Retinal pigment epithelial cell (primary cell): ENCODE results near the gene DOCK7.
A peak's percentile ranks its signal among the peaks of the same experiment; 100 is the strongest.

ENCODE experiments used
- DNase-seq: peaks from one replicate; pipeline ENCODE4 v3.0.0-alpha.2; 2010; ENCODE audit warnings: low read depth
- H3K4me3 ChIP-seq: 2 replicates; pipeline ENCODE4 v1.5.1; 2011; ENCODE audit warnings: mild to moderate bottlenecking, low read length, control low read depth, moderate library complexity
- TF ChIP-seq, protein P1 (sequence below): conservative IDR thresholded peaks from 2 replicates; pipeline ENCODE4 v1.5.1; 2011; ENCODE audit warnings: low read depth, low read length, control low read depth, inconsistent platforms

DOCK7 gene

DNA sequence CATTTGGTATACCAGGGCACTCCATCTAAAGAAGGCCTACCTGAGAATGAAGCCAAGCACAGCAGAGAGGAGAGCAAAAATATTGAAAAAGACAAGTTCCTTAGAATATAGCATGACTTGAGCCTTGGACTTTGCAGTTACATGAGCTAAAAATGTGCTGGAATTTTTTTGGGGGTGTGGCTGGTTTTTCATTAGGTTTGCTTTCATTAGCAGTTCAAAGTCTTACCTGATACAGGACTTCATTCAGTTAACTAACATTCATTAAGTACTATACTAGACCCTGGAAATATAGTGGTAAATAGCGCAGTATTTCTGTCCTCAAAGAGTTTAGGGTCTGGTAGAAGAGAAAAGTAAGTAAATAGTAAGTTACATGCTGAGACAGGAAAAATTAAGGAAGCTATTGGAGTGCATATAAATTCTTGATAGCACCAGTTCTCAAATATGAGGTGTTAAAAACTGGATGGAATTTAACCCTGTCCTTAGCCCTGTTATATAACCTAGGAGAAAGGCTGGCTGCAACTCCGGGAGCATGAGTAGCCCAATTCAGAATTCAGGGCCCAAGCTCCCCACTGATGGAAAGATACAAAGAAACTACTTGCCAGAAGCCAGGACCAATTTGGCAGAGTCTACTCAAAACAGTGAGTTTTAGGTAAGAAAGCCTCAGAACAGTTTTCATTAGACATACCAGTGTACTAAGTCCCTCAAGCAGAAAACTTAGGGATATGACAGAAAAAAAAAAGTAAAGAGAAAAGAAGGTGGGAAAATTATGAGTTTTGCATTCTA is 3.1 kb upstream of the DOCK7 start:
- no peak overlapping the region for H3K4me3 ChIP-seq
- TF ChIP-seq, protein P1, sequence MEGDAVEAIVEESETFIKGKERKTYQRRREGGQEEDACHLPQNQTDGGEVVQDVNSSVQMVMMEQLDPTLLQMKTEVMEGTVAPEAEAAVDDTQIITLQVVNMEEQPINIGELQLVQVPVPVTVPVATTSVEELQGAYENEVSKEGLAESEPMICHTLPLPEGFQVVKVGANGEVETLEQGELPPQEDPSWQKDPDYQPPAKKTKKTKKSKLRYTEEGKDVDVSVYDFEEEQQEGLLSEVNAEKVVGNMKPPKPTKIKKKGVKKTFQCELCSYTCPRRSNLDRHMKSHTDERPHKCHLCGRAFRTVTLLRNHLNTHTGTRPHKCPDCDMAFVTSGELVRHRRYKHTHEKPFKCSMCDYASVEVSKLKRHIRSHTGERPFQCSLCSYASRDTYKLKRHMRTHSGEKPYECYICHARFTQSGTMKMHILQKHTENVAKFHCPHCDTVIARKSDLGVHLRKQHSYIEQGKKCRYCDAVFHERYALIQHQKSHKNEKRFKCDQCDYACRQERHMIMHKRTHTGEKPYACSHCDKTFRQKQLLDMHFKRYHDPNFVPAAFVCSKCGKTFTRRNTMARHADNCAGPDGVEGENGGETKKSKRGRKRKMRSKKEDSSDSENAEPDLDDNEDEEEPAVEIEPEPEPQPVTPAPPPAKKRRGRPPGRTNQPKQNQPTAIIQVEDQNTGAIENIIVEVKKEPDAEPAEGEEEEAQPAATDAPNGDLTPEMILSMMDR: no peak
- no peak for DNase-seq

DNA sequence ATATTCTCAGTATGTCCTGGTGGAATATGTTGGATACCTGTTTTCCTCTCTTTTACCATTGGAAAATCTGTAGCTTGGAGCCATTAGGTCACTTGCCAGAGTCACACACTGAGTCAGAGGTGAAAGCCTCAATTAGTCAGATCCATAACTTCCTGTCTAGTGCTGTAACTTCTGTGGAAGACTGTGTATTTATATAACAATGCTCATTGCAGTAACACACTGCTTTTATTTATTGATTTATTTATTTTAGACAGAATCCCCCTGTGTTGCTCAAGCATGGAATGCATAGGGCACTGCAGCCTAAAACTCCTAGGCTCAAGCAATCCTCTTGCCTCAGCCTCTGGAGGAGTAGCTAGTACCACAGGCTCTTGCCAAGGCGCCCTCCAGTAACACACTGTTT is 1.3 kb upstream of the DOCK7 start:
- TF ChIP-seq, protein P1: no peak
- no peak for DNase-seq
- no peak overlapping the region for H3K4me3 ChIP-seq

DNA sequence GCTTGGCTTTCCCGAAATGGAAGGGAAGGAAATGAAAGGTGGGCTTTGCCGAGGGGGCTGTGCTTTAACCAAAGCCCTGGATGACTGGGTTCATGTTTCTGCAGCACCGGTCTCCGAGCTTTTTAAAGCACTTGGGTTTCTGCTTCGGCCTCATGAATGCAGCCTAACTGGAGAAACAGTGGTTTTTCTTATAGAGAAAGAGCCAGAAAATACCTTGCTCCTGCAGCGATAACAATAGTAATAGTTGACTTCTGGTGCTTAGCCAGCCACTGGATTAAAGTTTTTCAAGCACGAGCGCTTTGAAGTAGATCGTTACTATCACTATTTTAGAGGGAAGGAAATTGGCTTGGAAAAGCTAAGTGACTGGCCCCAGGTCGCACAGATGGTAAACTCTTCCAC is 500 bp upstream of the DOCK7 start:
- H3K4me3 ChIP-seq: peak overlapping the region; percentile 88
- TF ChIP-seq, protein P1: no peak
- DNase-seq: no peak

DNA sequence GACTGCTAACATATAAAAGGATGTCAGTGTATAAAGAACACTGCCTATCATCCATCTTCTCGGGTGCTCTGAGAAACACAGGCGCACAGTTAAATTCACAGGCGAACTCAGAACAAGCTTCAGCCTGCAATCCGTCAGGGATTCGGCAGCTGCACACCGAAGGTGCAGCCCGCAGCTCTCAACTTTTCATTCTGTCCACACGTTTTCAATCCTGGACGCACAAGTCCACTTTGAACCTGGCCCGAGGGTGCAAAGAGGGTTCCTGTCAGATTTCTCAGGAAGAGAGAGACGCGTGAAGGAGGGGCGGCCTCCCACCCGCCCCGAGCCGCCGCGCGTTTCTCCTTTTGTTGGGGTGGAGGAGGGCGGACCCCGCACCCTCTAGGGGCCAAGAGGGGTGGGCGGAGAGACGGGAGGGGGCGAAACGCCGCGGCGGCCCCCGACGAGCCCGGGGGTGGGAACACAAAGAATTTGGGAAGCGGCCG is 724 bp downstream of the DOCK7 start:
- no peak for DNase-seq
- H3K4me3 ChIP-seq: peak overlapping the region; percentile 88

DNA sequence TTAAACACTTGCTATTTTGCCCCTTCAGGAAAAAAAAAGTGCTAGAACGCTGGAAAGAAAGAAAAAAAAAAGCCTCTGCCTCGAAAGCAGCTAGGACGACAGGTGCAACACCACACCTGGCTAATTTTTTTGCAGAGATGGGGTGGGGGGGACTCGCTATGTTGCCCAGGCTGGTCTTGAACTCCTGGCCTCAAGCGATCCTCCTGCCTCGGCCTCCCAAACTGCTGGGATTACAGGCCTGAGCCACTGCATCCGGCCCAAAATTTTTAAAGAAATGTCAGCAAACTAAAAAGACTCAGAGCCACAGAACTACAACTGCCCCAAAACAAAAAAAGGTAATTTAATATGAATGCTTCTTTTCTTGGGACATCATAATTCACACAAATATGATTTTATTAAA is 1.4 kb downstream of the DOCK7 start:
- TF ChIP-seq, protein P1: no peak
- H3K4me3 ChIP-seq: peak overlapping the region; percentile 88
- DNase-seq: no peak

More for the DNA sequence above, 724 bp downstream of the DOCK7 start:
- TF ChIP-seq, protein P1: no peak

DNA sequence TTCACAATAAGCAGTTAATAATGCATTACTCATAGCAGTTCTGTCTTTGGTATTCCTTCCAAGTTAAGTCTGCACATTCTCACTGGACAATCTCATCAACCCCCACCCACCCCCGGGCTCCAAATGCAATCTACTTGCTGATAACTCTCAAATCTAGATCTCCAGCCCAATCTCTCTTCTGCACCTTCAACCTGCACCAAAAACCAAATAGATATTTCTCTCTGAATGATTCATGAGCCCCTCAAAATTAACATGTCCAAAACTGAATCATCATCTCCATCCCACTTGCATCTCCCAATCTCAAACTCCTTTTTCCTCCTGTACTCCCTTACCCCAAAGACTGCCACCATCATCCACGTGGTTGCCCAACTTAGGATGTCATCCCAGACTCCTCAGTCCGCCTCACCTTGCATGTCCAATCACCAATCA is 2.7 kb downstream of the DOCK7 start:
- no peak for DNase-seq
- no peak overlapping the region for H3K4me3 ChIP-seq

More for the DNA sequence above, 2.7 kb downstream of the DOCK7 start:
- TF ChIP-seq, protein P1: no peak
